GM18519 (cell line): Measurements from ENCODE around the gene DYSF.

ENCODE experiments used
- ATAC-seq: cut with Tn5 transposase; IDR thresholded peaks from one replicate; pipeline ENCODE4 v1.9.1; 2021; ENCODE audit warnings: mild to moderate bottlenecking, moderate library complexity; ENCODE audit not compliant: unreplicated experiment, low FRiP score

The DYSF gene

GRCh38 chr2:71496156-71496770 lies 42.9 kb downstream of the DYSF start:
- ATAC-seq = no peak

- no peak for ATAC-seq
These were observed 44.9 kb downstream of the DYSF start for GRCh38 chr2:71498261-71498701.

- no peak for ATAC-seq
These were observed 46.3 kb downstream of the DYSF start for GRCh38 chr2:71499691-71500090.

GRCh38 chr2:71500426-71501079 lies 47.2 kb downstream of the DYSF start:
- no peak for ATAC-seq

- ATAC-seq = no peak
These were observed 49.8 kb downstream of the DYSF start for GRCh38 chr2:71502941-71503738.

GRCh38 chr2:71503837-71504236 lies 50.5 kb downstream of the DYSF start:
- ATAC-seq = no peak

GRCh38 chr2:71504611-71505010 lies 51.2 kb downstream of the DYSF start:
- no peak for ATAC-seq

- no peak for ATAC-seq
These were observed 51.9 kb downstream of the DYSF start for GRCh38 chr2:71505086-71505769.

- ATAC-seq = no peak
These were observed 52.4 kb downstream of the DYSF start for GRCh38 chr2:71505770-71506140.

- no peak for ATAC-seq
These were observed 53.1 kb downstream of the DYSF start for GRCh38 chr2:71506222-71507153.

GRCh38 chr2:71507476-71507875 lies 54.1 kb downstream of the DYSF start:
- ATAC-seq = no peak

- ATAC-seq = no peak
These were observed 56.9 kb downstream of the DYSF start for GRCh38 chr2:71510196-71510807.

- ATAC-seq = no peak
These were observed 57.6 kb downstream of the DYSF start for GRCh38 chr2:71510938-71511337.

GRCh38 chr2:71511776-71512175 lies 58.4 kb downstream of the DYSF start:
- ATAC-seq = no peak

- no peak for ATAC-seq
These were observed 59.0 kb downstream of the DYSF start for GRCh38 chr2:71512386-71512785.

- ATAC-seq = no peak
These were observed 59.7 kb downstream of the DYSF start for GRCh38 chr2:71513096-71513495.

GRCh38 chr2:71513721-71514120 lies 60.4 kb downstream of the DYSF start:
- no peak for ATAC-seq

- no peak for ATAC-seq
These were observed 63.0 kb downstream of the DYSF start for GRCh38 chr2:71516253-71516888.

GRCh38 chr2:71517851-71518250 lies 64.5 kb downstream of the DYSF start:
- no peak for ATAC-seq
